HG03280 (cell line): ENCODE data around the gene TAS2R3.

Source experiments
- ATAC-seq: cut with Tn5 transposase; IDR thresholded peaks from one replicate; pipeline ENCODE4 v1.9.1; 2021; ENCODE audit warnings: mild to moderate bottlenecking, moderate library complexity; ENCODE audit not compliant: unreplicated experiment

The TAS2R3 gene

DNA sequence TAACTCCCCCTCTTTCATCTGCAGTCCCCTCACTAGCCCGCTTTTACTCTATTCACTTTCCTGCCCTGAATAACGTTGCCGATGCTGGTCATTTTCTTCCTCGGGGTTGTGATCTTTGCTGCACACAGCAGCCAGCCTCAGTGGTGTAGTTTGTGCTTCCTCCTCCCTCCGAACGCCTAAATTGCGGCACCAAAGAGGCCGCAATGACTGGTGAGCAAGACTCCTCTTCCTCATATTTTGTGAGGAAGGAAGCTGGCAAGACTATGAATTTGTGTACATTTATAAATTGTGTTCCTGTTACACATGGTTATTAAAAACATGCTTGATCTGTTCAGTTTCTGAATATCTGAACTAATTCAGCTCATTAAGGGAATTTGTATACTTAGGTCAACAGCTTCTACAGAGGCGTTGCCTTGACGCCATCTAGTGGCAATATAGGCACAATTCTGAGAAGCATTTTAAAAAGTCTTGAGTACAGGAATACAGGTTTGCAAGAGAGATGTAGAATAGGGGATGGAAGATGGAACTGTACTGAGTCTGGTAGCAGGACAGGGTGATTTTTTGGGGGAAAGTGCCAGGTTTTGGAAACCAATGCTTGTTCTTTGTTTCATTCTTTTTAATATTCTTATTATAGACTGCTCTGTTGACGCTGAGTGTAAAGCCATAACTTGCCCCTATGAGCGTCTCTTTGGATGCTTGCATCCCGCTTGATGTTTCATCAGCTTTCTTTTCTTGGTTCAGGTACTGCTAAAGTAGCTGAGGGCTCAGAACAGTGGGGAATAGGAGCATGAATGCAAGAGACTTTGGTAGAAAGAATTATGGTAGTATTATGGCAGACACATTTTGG, 22.0 kb downstream of the TAS2R3 start:
- no peak for ATAC-seq

DNA sequence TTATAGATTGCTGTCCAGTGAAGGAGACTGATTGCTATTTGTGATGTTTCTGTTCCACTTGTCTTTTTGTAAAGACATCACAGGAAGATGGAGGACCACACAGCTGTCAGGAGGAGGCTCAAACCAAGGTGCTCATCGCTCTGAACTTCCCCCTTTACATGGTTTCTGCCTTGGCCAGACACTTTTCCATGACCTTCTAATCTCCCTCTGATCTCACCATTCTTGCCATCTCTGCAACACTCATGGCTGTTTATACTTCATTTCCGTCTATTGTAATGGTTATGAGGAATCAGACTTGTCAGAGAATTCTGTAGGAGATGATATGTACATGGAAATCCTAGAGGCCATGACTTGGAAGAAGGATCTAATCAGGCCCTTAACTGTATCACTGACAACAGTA, 24.4 kb downstream of the TAS2R3 start:
- no peak for ATAC-seq

DNA sequence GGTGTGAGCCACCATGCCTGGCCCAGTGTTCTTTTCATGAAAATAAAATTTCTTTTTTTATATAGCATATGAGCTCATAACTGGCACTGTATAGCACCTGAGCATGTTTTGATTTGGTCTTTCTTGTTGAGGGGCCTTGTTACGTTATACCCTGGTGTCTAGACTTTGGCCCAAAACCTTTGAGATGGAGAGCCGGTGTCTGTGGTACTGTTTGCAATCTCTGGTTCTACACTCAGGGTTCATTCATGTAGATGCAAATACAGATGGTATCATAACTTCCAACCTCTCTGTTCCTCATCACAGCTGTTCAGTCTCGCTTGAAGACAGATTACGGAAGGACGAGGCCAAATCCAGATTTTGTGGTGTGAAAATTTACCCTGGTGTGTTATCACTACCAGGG, 26.0 kb downstream of the TAS2R3 start, which contains the start of gene TAS2R5:
Gene TAS2R5, plus strand, starts transcription at position 301 of the 400 bp plus-strand sequence. CDS start 145 bp downstream, outside the sequence.
- no peak for ATAC-seq

DNA sequence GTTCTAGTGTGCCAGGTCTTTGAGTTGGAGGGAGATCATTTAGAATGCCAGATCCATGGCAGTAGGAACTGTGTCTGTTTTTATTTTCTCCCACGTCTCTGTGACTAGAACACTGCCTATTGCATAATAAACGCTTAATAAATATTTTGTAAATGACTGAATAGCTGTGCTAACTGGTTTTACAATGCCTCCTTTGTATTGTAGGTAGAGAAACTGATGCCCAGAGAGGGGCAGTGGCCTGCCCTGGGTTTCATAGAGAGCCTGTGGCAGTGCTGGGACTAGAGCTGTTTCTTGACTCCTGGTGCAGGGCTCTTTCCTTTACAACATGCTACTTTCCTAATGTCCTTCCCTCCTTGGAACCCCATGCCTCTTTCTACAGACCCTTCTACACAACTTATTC, 28.6 kb downstream of the TAS2R3 start:
- no peak for ATAC-seq
